HEK293 (cell line): ENCODE results near the gene MBD4.

Experiments used
- CTCF ChIP-seq: fragments of 450-650 bp; formaldehyde crosslinking; IDR thresholded peaks from 2 replicates; pipeline ENCODE4 v1.5.1; 2016; ENCODE audit warnings: missing biosample characterization, missing genetic modification characterization
- SETDB1 ChIP-seq: IDR thresholded peaks from one replicate; pipeline ENCODE4 v1.6.1; 2017; ENCODE audit warnings: mild to moderate bottlenecking, low read length, moderate library complexity, mixed read lengths; ENCODE audit not compliant: insufficient read length
- TCF7L2 ChIP-seq: IDR thresholded peaks from 2 replicates; pipeline ENCODE4 v1.6.1; 2011; ENCODE audit warnings: low read depth, mild to moderate bottlenecking, inconsistent platforms, low read length, moderate library complexity, borderline replicate concordance
- ZNF174 ChIP-seq: fragments of 450-650 bp; formaldehyde crosslinking; IDR thresholded peaks from 2 replicates; pipeline ENCODE4 v1.5.0; 2017; ENCODE audit warnings: missing biosample characterization, mild to moderate bottlenecking, missing genetic modification characterization
- ZNF664 ChIP-seq: fragments of 450-650 bp; formaldehyde crosslinking; IDR thresholded peaks from 2 replicates; pipeline ENCODE4 v1.5.1; 2016; ENCODE audit warnings: missing biosample characterization, missing genetic modification characterization
- TF ChIP-seq, protein P1 (sequence below): fragments of 450-650 bp; formaldehyde crosslinking; IDR thresholded peaks from 2 replicates; pipeline ENCODE4 v1.5.1; 2016; ENCODE audit warnings: missing biosample characterization, missing genetic modification characterization

DNA sequence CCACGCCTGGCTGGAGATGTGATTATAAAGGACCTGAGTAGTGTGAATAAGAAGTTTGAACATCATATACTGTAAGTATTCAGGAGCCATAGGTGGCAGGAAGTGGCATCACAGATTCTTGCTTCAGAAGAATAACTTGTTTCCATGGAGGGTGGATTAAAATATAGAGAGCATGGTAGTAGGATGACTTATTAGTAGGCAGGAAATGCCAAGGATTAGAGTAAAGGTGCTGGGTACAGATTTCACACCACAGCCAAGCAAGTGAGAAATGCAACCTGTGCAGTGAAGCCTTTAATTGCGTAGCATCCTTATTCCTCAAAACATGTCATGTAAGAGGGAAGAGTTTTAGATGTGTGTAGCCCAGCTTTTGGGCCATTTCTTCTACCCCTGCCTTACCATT lies 31.1 kb upstream of the MBD4 start:
- TF ChIP-seq SETDB1 (no peak), CTCF (no peak), ZNF174 (tag by site-specific recombination) (no peak), TCF7L2 (no peak), ZNF664 (tag by site-specific recombination) (no peak)
- TF ChIP-seq, protein P1, sequence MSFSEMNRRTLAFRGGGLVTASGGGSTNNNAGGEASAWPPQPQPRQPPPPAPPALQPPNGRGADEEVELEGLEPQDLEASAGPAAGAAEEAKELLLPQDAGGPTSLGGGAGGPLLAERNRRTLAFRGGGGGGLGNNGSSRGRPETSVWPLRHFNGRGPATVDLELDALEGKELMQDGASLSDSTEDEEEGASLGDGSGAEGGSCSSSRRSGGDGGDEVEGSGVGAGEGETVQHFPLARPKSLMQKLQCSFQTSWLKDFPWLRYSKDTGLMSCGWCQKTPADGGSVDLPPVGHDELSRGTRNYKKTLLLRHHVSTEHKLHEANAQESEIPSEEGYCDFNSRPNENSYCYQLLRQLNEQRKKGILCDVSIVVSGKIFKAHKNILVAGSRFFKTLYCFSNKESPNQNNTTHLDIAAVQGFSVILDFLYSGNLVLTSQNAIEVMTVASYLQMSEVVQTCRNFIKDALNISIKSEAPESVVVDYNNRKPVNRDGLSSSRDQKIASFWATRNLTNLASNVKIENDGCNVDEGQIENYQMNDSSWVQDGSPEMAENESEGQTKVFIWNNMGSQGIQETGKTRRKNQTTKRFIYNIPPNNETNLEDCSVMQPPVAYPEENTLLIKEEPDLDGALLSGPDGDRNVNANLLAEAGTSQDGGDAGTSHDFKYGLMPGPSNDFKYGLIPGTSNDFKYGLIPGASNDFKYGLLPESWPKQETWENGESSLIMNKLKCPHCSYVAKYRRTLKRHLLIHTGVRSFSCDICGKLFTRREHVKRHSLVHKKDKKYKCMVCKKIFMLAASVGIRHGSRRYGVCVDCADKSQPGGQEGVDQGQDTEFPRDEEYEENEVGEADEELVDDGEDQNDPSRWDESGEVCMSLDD (tag by site-specific recombination) = no peak
